ENCODE measurements around the gene LRIF1. TPM values are rescaled to one million over a fixed set of nuclear protein-coding genes. Genes with fewer than 3 reads are reported as not detected.

The LRIF1 gene
- polyA plus RNA-seq, 1 donor: 13.0 TPM

Other genes starting within 250 kb of the LRIF1 start
- 19.2 TPM for gene CD53, start 90.8 kb downstream of the LRIF1 start, polyA plus RNA-seq
- gene DRAM2, start 176.2 kb upstream of the LRIF1 start, polyA plus RNA-seq: 78.5 TPM
- 57.3 TPM for gene CEPT1, start 176.3 kb upstream of the LRIF1 start, polyA plus RNA-seq
- 40.0 TPM for gene DENND2D, start 236.7 kb upstream of the LRIF1 start, polyA plus RNA-seq

All from large intestine (tissue), 1 donor.